WTC11 (cell line): ENCODE results near the gene DMWD.

ENCODE experiments used
- CREM ChIP-seq: sonication (generic); formaldehyde crosslinking; IDR thresholded peaks from 2 replicates; pipeline ENCODE4 v1.8.1; 2022; ENCODE audit warnings: mild to moderate bottlenecking, missing genetic modification reagents, moderate library complexity
- E2F4 ChIP-seq: sonication (generic); formaldehyde crosslinking; IDR thresholded peaks from 2 replicates; pipeline ENCODE4 v1.8.1; 2022; ENCODE audit warnings: low read depth, mild to moderate bottlenecking, moderate library complexity, missing genetic modification reagents, borderline replicate concordance
- GABPB1 ChIP-seq: sonication (generic); formaldehyde crosslinking; IDR thresholded peaks from 2 replicates; pipeline ENCODE4 v1.8.1; 2023; ENCODE audit warnings: mild to moderate bottlenecking, missing genetic modification reagents
- PRDM15 ChIP-seq: sonication (generic); formaldehyde crosslinking; IDR thresholded peaks from 2 replicates; pipeline ENCODE4 v1.8.0; 2022; ENCODE audit warnings: missing genetic modification reagents
- TF ChIP-seq, protein P1 (sequence below): fragments of 200-600 bp; IDR thresholded peaks from 2 replicates; pipeline ENCODE4 v1.8.0; 2022; ENCODE audit warnings: antibody characterized with exemption
- TF ChIP-seq, protein P2 (sequence below): sonication (generic); formaldehyde crosslinking; IDR thresholded peaks from 2 replicates; pipeline ENCODE4 v1.8.1; 2023; ENCODE audit warnings: mild to moderate bottlenecking, missing genetic modification reagents, borderline replicate concordance

DNA sequence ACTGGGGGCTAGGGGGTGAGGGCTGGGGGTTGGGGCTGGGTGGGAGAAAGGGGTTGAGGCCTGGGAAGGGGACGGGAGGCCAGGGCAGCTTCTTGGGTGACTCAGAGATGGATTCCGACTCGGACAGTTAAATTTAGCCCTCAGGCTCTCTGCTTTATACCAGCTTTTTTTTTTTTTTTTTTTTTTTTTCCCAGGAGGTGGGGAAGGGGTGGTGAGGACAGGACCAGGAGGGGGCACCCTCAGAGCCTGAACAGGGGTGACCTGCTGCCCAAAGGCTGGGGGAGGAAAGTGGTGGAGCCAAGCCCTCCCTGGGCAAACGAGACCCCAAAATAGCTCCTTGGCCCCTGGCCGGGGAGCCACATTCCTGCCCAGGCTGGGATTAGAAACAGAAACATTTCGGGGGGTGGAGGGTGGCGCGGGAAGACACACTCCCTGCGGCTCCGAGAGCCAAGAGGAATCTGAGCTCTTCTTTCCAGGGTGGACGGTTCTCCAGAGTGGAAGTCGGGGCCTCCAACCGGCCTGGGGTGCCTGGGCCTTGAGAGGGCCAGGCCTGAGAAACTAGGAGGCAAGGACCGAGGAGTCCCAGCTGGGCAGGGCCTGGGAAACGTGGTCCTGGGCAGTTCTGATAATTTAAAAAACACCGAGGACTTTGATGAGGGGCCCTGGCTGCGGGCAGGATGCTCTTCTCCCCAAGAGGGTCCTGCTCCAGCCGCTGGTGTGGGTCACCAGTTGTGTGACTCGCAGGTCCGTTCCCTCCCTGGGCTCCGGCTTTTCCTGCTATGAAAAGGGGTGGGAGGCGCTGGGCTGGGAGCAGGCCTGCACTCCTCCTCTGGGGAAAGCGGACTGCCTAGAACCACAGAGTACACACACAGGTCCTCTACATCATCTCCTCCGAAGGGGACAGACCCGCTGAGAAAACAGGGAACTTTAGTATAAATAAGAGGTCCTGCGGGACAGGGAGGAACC is 9.5 kb downstream of the DMWD start:
- TF ChIP-seq, protein P1, sequence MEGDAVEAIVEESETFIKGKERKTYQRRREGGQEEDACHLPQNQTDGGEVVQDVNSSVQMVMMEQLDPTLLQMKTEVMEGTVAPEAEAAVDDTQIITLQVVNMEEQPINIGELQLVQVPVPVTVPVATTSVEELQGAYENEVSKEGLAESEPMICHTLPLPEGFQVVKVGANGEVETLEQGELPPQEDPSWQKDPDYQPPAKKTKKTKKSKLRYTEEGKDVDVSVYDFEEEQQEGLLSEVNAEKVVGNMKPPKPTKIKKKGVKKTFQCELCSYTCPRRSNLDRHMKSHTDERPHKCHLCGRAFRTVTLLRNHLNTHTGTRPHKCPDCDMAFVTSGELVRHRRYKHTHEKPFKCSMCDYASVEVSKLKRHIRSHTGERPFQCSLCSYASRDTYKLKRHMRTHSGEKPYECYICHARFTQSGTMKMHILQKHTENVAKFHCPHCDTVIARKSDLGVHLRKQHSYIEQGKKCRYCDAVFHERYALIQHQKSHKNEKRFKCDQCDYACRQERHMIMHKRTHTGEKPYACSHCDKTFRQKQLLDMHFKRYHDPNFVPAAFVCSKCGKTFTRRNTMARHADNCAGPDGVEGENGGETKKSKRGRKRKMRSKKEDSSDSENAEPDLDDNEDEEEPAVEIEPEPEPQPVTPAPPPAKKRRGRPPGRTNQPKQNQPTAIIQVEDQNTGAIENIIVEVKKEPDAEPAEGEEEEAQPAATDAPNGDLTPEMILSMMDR, result no peak
- TF ChIP-seq PRDM15 (CRISPR knock-in tag) (no peak), GABPB1 (CRISPR knock-in tag) (no peak), E2F4 (CRISPR knock-in tag) (no peak), CREM (CRISPR knock-in tag) (no peak)
- TF ChIP-seq, protein P2, sequence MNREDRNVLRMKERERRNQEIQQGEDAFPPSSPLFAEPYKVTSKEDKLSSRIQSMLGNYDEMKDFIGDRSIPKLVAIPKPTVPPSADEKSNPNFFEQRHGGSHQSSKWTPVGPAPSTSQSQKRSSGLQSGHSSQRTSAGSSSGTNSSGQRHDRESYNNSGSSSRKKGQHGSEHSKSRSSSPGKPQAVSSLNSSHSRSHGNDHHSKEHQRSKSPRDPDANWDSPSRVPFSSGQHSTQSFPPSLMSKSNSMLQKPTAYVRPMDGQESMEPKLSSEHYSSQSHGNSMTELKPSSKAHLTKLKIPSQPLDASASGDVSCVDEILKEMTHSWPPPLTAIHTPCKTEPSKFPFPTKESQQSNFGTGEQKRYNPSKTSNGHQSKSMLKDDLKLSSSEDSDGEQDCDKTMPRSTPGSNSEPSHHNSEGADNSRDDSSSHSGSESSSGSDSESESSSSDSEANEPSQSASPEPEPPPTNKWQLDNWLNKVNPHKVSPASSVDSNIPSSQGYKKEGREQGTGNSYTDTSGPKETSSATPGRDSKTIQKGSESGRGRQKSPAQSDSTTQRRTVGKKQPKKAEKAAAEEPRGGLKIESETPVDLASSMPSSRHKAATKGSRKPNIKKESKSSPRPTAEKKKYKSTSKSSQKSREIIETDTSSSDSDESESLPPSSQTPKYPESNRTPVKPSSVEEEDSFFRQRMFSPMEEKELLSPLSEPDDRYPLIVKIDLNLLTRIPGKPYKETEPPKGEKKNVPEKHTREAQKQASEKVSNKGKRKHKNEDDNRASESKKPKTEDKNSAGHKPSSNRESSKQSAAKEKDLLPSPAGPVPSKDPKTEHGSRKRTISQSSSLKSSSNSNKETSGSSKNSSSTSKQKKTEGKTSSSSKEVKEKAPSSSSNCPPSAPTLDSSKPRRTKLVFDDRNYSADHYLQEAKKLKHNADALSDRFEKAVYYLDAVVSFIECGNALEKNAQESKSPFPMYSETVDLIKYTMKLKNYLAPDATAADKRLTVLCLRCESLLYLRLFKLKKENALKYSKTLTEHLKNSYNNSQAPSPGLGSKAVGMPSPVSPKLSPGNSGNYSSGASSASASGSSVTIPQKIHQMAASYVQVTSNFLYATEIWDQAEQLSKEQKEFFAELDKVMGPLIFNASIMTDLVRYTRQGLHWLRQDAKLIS (CRISPR knock-in tag), result no peak
